Parathyroid adenoma (tissue), 2 donors: ENCODE results near the gene PRPF8.

Source experiments
- H2AFZ ChIP-seq: fragments of 300-600 bp; sonication (generic); one replicate; pipeline ENCODE4 v1.7.0; 2017; ENCODE audit warnings: antibody characterized with exemption, mild to moderate bottlenecking
- H3K27ac ChIP-seq: fragments of 300-600 bp; sonication (generic); one replicate; pipeline ENCODE4 v1.7.0; 2017
- H3K27me3 ChIP-seq: fragments of 300-600 bp; sonication (generic); one replicate; pipeline ENCODE4 v1.7.0; 2017; ENCODE audit warnings: low read length; ENCODE audit not compliant: control insufficient read depth, insufficient read depth
- H3K36me3 ChIP-seq: fragments of 300-600 bp; sonication (generic); one replicate; pipeline ENCODE4 v1.7.0; 2017; ENCODE audit warnings: low read length; ENCODE audit not compliant: control insufficient read depth, insufficient read depth
- H3K4me1 ChIP-seq: fragments of 300-600 bp; sonication (generic); one replicate; pipeline ENCODE4 v1.7.0; 2017; ENCODE audit warnings: control low read depth
- H3K4me2 ChIP-seq: fragments of 300-600 bp; sonication (generic); one replicate; pipeline ENCODE4 v1.7.0; 2017; ENCODE audit warnings: low read length
- H3K4me3 ChIP-seq: fragments of 300-600 bp; sonication (generic); one replicate; pipeline ENCODE4 v1.7.0; 2017; ENCODE audit warnings: low read depth, low read length
- H3K79me2 ChIP-seq: fragments of 300-600 bp; sonication (generic); one replicate; pipeline ENCODE4 v1.7.0; 2017; ENCODE audit warnings: control low read depth
- H3K9ac ChIP-seq: fragments of 300-600 bp; sonication (generic); one replicate; pipeline ENCODE4 v1.7.0; 2017; ENCODE audit warnings: mild to moderate bottlenecking
- H3K9me3 ChIP-seq: fragments of 300-600 bp; sonication (generic); one replicate; pipeline ENCODE4 v1.7.0; 2017; ENCODE audit warnings: low read length; ENCODE audit not compliant: control insufficient read depth
- TF ChIP-seq, protein P1 (sequence below): fragments of 300-600 bp; sonication (generic); IDR thresholded peaks from one replicate; pipeline ENCODE4 v1.7.0; 2017; ENCODE audit warnings: antibody characterized with exemption, mild to moderate bottlenecking
- donor health status: primary hyperparathyroidism.

PRPF8 gene

DNA sequence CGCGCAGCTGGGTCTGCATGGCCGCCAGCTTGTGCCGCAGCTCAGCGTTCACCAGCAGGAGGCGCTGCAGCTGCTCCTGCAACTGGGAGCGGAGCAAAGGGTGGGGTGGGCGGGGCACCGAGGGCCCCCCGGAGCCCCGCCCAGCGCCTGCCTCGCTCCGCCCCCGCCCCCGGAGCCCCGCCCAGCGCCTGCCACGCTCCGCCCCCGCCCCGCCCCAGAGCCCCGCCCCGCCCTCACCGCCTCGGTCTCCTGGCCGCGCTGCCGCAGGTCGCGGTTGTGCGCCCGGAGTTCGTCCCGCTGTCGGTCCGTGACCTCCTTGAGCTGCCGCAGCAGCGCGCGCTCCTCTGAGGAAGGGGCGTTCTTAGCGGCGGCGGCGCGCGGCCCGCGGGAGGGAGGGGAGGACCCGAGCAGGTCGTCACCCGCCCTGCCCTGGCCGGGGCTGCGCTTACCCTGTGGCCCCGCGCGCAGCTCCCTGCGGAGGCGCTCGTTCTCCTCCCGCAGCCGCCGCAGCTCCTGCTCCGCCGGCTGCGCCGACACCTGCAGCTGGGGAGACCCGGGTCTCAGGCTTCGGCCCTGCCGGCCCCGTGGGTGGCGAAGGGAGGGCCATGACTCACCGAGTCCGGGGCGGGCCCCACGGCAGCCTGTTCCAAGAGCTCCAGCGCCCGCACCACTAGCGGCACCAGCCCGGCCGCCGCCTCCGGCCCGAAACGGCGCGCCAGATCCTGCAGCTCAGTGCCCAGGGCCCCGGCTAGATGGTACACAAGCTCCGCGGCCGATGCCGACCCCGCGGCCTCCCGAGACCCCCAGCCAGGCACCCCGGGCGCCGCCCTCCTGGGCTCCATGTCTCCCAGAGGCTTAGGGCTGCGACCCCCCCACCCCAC is 35.5 kb downstream of the PRPF8 start:
- no peaks in the 10 kb centered on the region for H3K79me2 ChIP-seq
- TF ChIP-seq, protein P1, sequence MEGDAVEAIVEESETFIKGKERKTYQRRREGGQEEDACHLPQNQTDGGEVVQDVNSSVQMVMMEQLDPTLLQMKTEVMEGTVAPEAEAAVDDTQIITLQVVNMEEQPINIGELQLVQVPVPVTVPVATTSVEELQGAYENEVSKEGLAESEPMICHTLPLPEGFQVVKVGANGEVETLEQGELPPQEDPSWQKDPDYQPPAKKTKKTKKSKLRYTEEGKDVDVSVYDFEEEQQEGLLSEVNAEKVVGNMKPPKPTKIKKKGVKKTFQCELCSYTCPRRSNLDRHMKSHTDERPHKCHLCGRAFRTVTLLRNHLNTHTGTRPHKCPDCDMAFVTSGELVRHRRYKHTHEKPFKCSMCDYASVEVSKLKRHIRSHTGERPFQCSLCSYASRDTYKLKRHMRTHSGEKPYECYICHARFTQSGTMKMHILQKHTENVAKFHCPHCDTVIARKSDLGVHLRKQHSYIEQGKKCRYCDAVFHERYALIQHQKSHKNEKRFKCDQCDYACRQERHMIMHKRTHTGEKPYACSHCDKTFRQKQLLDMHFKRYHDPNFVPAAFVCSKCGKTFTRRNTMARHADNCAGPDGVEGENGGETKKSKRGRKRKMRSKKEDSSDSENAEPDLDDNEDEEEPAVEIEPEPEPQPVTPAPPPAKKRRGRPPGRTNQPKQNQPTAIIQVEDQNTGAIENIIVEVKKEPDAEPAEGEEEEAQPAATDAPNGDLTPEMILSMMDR, result no peak
- no peaks in the 10 kb centered on the region for H3K36me3 ChIP-seq

DNA sequence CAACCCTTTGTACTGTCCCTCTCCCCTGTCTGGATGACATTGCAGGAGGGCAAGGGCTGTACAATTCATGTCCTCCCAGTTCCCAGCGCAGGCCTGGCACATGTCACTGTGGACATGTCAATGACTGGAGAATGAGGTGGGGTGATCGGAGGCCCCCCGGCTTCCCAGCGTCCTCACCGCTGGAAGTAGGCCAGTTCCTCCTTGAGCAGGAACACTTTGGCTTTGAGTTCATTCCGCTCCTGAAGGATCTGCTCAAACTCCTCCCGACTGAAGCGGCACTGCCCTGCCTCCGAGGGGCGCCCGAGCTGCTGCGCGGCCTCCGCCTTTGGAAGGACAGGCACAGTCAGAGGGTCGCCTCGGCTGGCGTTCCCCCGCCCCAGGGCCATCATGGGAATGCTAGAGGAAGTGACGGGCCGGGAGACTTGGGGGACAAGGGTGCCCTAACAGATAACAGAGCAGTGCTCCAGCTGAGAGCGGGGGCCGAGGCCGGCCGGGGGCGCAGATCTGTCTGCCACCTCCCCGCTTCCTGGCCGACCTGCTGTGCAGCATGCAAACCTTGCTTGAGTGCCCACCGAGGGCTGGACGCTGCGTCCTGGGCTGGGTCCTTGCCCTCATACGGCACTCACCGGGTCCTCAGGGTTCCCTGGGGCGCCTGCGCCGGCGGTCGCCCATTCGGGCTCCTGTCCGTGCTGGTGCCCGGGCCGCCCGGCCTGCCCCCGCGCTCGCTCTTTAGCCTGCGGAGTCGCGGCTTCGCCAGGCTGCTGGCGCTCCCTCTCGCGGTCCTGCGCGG is 36.3 kb downstream of the PRPF8 start:
- no peaks in the 10 kb centered on the region for H3K9me3 ChIP-seq
- TF ChIP-seq, protein P1, result peak; percentile 91
- peak overlapping the region; percentile 57 for H3K4me3 ChIP-seq
- H3K79me2 ChIP-seq, result no peaks in the 10 kb centered on the region
- no peaks in the 10 kb centered on the region for H3K27me3 ChIP-seq
- H3K27ac ChIP-seq, result peak overlapping the region; percentile 74
- peak overlapping the region; percentile 80 for H2AFZ ChIP-seq
- peak overlapping the region; percentile 81 for H3K4me2 ChIP-seq
- no peaks in the 10 kb centered on the region for H3K36me3 ChIP-seq
- H3K4me1 ChIP-seq, result peaks cover 7% of the 10 kb centered on the region
- no peak overlapping the region for H3K9ac ChIP-seq

More for the DNA sequence above, 35.5 kb downstream of the PRPF8 start:
- peak overlapping the region; percentile 88 for H3K4me3 ChIP-seq
- no peaks in the 10 kb centered on the region for H3K27me3 ChIP-seq
- H3K27ac ChIP-seq, result peak overlapping the region; percentile 87
- no peak overlapping the region for H3K9ac ChIP-seq
- H3K9me3 ChIP-seq, result no peaks in the 10 kb centered on the region
- H3K4me1 ChIP-seq, result peaks cover 6% of the 10 kb centered on the region
- H3K4me2 ChIP-seq, result peak overlapping the region; percentile 96
- H2AFZ ChIP-seq, result peak overlapping the region; percentile 80

DNA sequence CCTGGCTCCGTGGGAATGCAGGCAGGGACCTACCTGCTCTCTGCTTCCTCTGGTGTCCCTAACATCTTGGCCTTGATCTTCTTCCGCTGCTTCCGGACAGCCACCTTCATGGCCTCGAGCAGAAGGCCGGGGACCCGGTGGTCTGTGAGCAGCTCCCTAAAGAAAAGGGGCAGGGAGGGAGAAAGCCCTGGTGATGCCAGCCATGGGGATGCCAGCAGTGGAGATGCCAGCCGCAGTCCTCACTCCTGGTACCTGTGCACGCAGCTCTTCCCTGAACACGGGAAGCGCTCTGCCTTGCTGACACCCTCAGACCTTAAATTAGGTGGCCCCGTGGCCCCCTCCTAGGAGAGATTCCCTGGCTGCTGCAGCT is 36.9 kb downstream of the PRPF8 start:
- H3K9me3 ChIP-seq, result no peaks in the 10 kb centered on the region
- no peaks in the 10 kb centered on the region for H3K79me2 ChIP-seq
- no peak overlapping the region for H3K27ac ChIP-seq
- H3K4me2 ChIP-seq, result no peak overlapping the region
- TF ChIP-seq, protein P1, result no peak
- no peak overlapping the region for H3K4me3 ChIP-seq
- H3K27me3 ChIP-seq, result no peaks in the 10 kb centered on the region
- no peak overlapping the region for H2AFZ ChIP-seq
- H3K4me1 ChIP-seq, result peaks cover 7% of the 10 kb centered on the region
- H3K9ac ChIP-seq, result no peak overlapping the region
- H3K36me3 ChIP-seq, result no peaks in the 10 kb centered on the region

DNA sequence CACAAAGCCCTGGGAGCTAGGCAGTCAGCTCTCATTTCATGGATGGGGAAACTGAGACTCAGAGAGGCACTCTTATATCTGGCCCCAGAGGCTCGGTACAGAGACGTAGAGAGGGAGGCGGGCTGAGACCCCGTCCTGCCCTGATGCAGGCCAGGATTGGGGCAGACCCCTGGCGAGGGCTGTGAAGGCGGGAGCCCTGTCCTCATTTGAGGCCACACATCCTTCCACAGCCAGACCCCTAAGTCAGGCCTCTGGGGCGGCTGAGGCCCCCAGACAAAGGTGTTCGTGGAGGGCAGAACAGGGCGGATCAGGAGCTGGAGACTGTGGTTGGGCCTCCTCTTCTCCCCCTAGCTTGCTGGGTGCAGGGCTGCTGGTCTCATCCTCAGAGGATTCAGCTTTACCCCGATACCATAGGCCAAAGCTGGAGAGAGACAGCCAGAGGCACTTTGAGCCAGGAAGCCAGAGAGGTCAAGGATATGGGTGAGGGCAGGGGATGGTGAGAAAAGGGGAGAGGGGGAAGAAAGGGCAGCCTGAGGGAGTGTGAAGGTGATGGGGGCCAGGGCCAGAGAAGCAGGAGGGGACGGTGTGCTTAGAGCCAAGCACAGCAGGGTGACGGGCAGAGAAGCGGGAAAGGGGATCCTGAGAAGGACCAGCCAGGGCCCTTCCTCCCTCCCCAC is 38.3 kb downstream of the PRPF8 start:
- Histone ChIP-seq H3K27me3 (no peaks in the 10 kb centered on the region), H3K79me2 (no peaks in the 10 kb centered on the region), H3K4me3 (no peak overlapping the region), H3K36me3 (no peaks in the 10 kb centered on the region), H3K9ac (no peak overlapping the region), H3K27ac (peak overlapping the region; percentile 30), H3K4me1 (peaks cover 7% of the 10 kb centered on the region), H2AFZ (no peak overlapping the region), H3K9me3 (no peaks in the 10 kb centered on the region), H3K4me2 (peak overlapping the region; percentile 38)
- TF ChIP-seq, protein P1, result no peak
